Activated CD8-positive, alpha-beta memory T cell treated with anti-CD3 and anti-CD28 coated beads, Interleukin-2, amount 10 ng/mL, durations not matched to agents 7 days and 5 days (primary cell): ENCODE results near the gene RALY. TPM values are rescaled to one million over a fixed set of nuclear protein-coding genes. Genes with fewer than 3 reads are reported as not detected.
"Not testable (repeated sequence)": the region's sequence is repeated elsewhere in the genome, so short reads cannot be mapped to it uniquely, and the experiment has no call there.

ENCODE experiments used
- ATAC-seq: fragments of 150-1000 bp; cut with Tn5 transposase; one replicate; pipeline ENCODE4 v1.10.0; 2021; ENCODE audit warnings: moderate library complexity
- CTCF ChIA-PET: fragments of 350-600 bp; sonication (Branson Sonifier 250); formaldehyde crosslinking; loops from one replicate; lab custom pipeline; 2021; ENCODE audit warnings: antibody characterized with exemption; lab: Charles Lee
- DNase-seq: peaks from one replicate; pipeline ENCODE4 v3.0.0-alpha.2; 2020
- H3K27ac Mint-ChIP-seq: one replicate; pipeline ENCODE4 v1.8.0; 2021; ENCODE audit warnings: mild to moderate bottlenecking, mixed read lengths
- H3K27me3 Mint-ChIP-seq: one replicate; pipeline ENCODE4 v1.8.0; 2021; ENCODE audit warnings: mixed read lengths
- H3K36me3 Mint-ChIP-seq: one replicate; pipeline ENCODE4 v1.8.0; 2021; ENCODE audit warnings: mild to moderate bottlenecking, mixed read lengths
- H3K4me1 Mint-ChIP-seq: one replicate; pipeline ENCODE4 v1.8.0; 2021; ENCODE audit warnings: mixed read lengths
- H3K4me3 Mint-ChIP-seq: one replicate; pipeline ENCODE4 v1.8.0; 2021; ENCODE audit warnings: mild to moderate bottlenecking, moderate library complexity, mixed read lengths
- H3K9me3 Mint-ChIP-seq: one replicate; pipeline ENCODE4 v1.8.0; 2022; ENCODE audit warnings: low read depth, mixed read lengths
- total RNA-seq, 2 experiments: library from RNA; stranded (reverse); gene quantifications; one replicate each; pipeline ENCODE4 v1.2.3, GENCODE V29; 2021

The RALY gene
- total RNA-seq, 2 experiments from 2014 or later = 177 to 221 TPM

GRCh38 chr20:34012735-34013134 is 19.0 kb downstream of the RALY start:
- Mint-ChIP-seq H3K9me3 (no peaks in the 10 kb centered on the region), H3K27ac (no peak overlapping the region), H3K4me1 (peaks cover 79% of the 10 kb centered on the region), H3K36me3 (peaks cover 5% of the 10 kb centered on the region), H3K27me3 (no peaks in the 10 kb centered on the region), H3K4me3 (no peak overlapping the region)
- DNase-seq (no peak), ATAC-seq (no peak)
- CTCF ChIA-PET = interaction anchor here (0.6 to 1.2 kb wide), 3 partner anchors 18 to 698 kb away, joined by 3 to 4 read pairs (median 3); no protein-coding TSS in a partner anchor

GRCh38 chr20:34013554-34013953 is 19.8 kb downstream of the RALY start:
- Mint-ChIP-seq H3K4me1 (peaks cover 77% of the 10 kb centered on the region), H3K9me3 (no peaks in the 10 kb centered on the region), H3K27me3 (no peaks in the 10 kb centered on the region), H3K27ac (no peak overlapping the region), H3K4me3 (no peak overlapping the region), H3K36me3 (peaks cover 6% of the 10 kb centered on the region)
- CTCF ChIA-PET = interaction anchor here (1.2 kb wide), 1 partner anchor 18 kb away, joined by 3 read pairs; no protein-coding TSS in a partner anchor
- no peak for DNase-seq
- ATAC-seq = no peak

- no peak for ATAC-seq
- peaks cover 69% of the 10 kb centered on the region for H3K4me1 Mint-ChIP-seq
- no peaks in the 10 kb centered on the region for H3K27me3 Mint-ChIP-seq
- DNase-seq = no peak
- H3K36me3 Mint-ChIP-seq = peaks cover 6% of the 10 kb centered on the region
- H3K9me3 Mint-ChIP-seq = no peaks in the 10 kb centered on the region
- CTCF ChIA-PET = no interaction called here
- H3K27ac Mint-ChIP-seq = no peak overlapping the region
- no peak overlapping the region for H3K4me3 Mint-ChIP-seq
Observed at GRCh38 chr20:34014878-34015277, 21.2 kb downstream of the RALY start.

- Mint-ChIP-seq H3K36me3 (peaks cover 6% of the 10 kb centered on the region), H3K4me3 (no peak overlapping the region), H3K4me1 (peaks cover 68% of the 10 kb centered on the region), H3K9me3 (no peaks in the 10 kb centered on the region), H3K27ac (no peak overlapping the region), H3K27me3 (no peaks in the 10 kb centered on the region)
- no peak for DNase-seq
- CTCF ChIA-PET = no interaction called here
- ATAC-seq = no peak
Observed at GRCh38 chr20:34015401-34016335, 22.0 kb downstream of the RALY start.

GRCh38 chr20:34016736-34017135 is 23.0 kb downstream of the RALY start:
- H3K4me1 Mint-ChIP-seq = peaks cover 67% of the 10 kb centered on the region

GRCh38 chr20:34017610-34018009 is 23.9 kb downstream of the RALY start:
- peaks cover 4% of the 10 kb centered on the region for H3K36me3 Mint-ChIP-seq
- DNase-seq (no peak), ATAC-seq (no peak)
- CTCF ChIA-PET = no interaction called here
- H3K4me1 Mint-ChIP-seq = peaks cover 70% of the 10 kb centered on the region
- H3K9me3 Mint-ChIP-seq = no peaks in the 10 kb centered on the region
- no peaks in the 10 kb centered on the region for H3K27me3 Mint-ChIP-seq
- no peak overlapping the region for H3K4me3 Mint-ChIP-seq
- H3K27ac Mint-ChIP-seq = peak overlapping the region; percentile 4

More at GRCh38 chr20:34016736-34017135, 23.0 kb downstream of the RALY start:
- Mint-ChIP-seq H3K36me3 (peaks cover 4% of the 10 kb centered on the region), H3K4me3 (no peak overlapping the region), H3K9me3 (no peaks in the 10 kb centered on the region), H3K27me3 (no peaks in the 10 kb centered on the region), H3K27ac (no peak overlapping the region)
- DNase-seq (no peak), ATAC-seq (no peak)
- CTCF ChIA-PET = interaction anchor here (0.7 to 1.2 kb wide), 2 partner anchors 86 to 152 kb away, joined by 3 read pairs; no protein-coding TSS in a partner anchor

GRCh38 chr20:34018166-34018565 is 24.5 kb downstream of the RALY start:
- Mint-ChIP-seq H3K36me3 (peaks cover 4% of the 10 kb centered on the region), H3K27ac (peak overlapping the region; percentile 4), H3K4me3 (no peak overlapping the region), H3K9me3 (no peaks in the 10 kb centered on the region), H3K4me1 (peaks cover 71% of the 10 kb centered on the region), H3K27me3 (no peaks in the 10 kb centered on the region)
- CTCF ChIA-PET = no interaction called here
- DNase-seq (no peak), ATAC-seq (no peak)

- Mint-ChIP-seq H3K27ac (no peak overlapping the region), H3K4me3 (no peak overlapping the region), H3K36me3 (peaks cover 6% of the 10 kb centered on the region), H3K27me3 (no peaks in the 10 kb centered on the region), H3K9me3 (no peaks in the 10 kb centered on the region), H3K4me1 (peaks cover 38% of the 10 kb centered on the region)
- ATAC-seq (peak; percentile 62), DNase-seq (no peak)
- CTCF ChIA-PET = interaction anchor here (0.7 to 2.2 kb wide), 16 partner anchors 10 to 1353 kb away, joined by 3 to 8 read pairs (median 5); partner anchors contain the start of gene RALY
Observed at GRCh38 chr20:34022151-34022838, 28.6 kb downstream of the RALY start.

- H3K9me3 Mint-ChIP-seq = no peaks in the 10 kb centered on the region
- H3K36me3 Mint-ChIP-seq = peaks cover 6% of the 10 kb centered on the region
- H3K4me3 Mint-ChIP-seq = no peak overlapping the region
- CTCF ChIA-PET = interaction anchor here (1.1 to 2.2 kb wide), 10 partner anchors 9 to 162 kb away, joined by 3 to 8 read pairs (median 5); partner anchors contain the start of gene RALY
- ATAC-seq = no peak
- DNase-seq = no peak
- H3K4me1 Mint-ChIP-seq = peaks cover 32% of the 10 kb centered on the region
- H3K27me3 Mint-ChIP-seq = no peaks in the 10 kb centered on the region
- peak overlapping the region; percentile 37 for H3K27ac Mint-ChIP-seq
Observed at GRCh38 chr20:34022839-34023234, 29.1 kb downstream of the RALY start.

GRCh38 chr20:34023937-34024722 is 30.4 kb downstream of the RALY start:
- Mint-ChIP-seq H3K4me1 (peaks cover 29% of the 10 kb centered on the region), H3K4me3 (no peak overlapping the region), H3K36me3 (peaks cover 4% of the 10 kb centered on the region), H3K9me3 (no peaks in the 10 kb centered on the region), H3K27me3 (no peaks in the 10 kb centered on the region), H3K27ac (no peak overlapping the region)
- DNase-seq (no peak), ATAC-seq (no peak)
- CTCF ChIA-PET = no interaction called here

- H3K27ac Mint-ChIP-seq = no peak overlapping the region
- H3K27me3 Mint-ChIP-seq = no peaks in the 10 kb centered on the region
- H3K9me3 Mint-ChIP-seq = no peaks in the 10 kb centered on the region
- H3K4me3 Mint-ChIP-seq = no peak overlapping the region
- CTCF ChIA-PET = interaction anchor here (1.2 kb wide), 1 partner anchor 232 kb away, joined by 4 read pairs; no protein-coding TSS in a partner anchor
- ATAC-seq = no peak
- no peak for DNase-seq
- H3K4me1 Mint-ChIP-seq = peaks cover 24% of the 10 kb centered on the region
- H3K36me3 Mint-ChIP-seq = peaks cover 4% of the 10 kb centered on the region
Observed at GRCh38 chr20:34024723-34025351, 31.1 kb downstream of the RALY start.

GRCh38 chr20:34028013-34028412 is 34.3 kb downstream of the RALY start:
- DNase-seq, ATAC-seq, H3K4me3 Mint-ChIP-seq, H3K27me3 Mint-ChIP-seq, CTCF ChIA-PET, H3K27ac Mint-ChIP-seq, H3K4me1 Mint-ChIP-seq, H3K9me3 Mint-ChIP-seq, H3K36me3 Mint-ChIP-seq: not testable (repeated sequence)
